Glutamatergic neuron (in vitro differentiated cells): ENCODE data around the gene IPP. TPM values are rescaled to one million over a fixed set of nuclear protein-coding genes. Genes with fewer than 3 reads are reported as not detected.

ENCODE experiments used
- DNase-seq: peaks from one replicate; pipeline ENCODE4 v3.0.0; 2022
- H3K27ac Mint-ChIP-seq: one replicate; pipeline ENCODE4 v1.8.0; 2020; ENCODE audit warnings: mild to moderate bottlenecking, mixed read lengths, inconsistent platforms; ENCODE audit not compliant: unreplicated experiment
- H3K27me3 Mint-ChIP-seq: one replicate; pipeline ENCODE4 v1.8.0; 2020; ENCODE audit warnings: mild to moderate bottlenecking, moderate library complexity, mixed read lengths, inconsistent platforms; ENCODE audit not compliant: unreplicated experiment
- H3K36me3 Mint-ChIP-seq: one replicate; pipeline ENCODE4 v1.8.0; 2020; ENCODE audit warnings: mild to moderate bottlenecking, mixed read lengths, inconsistent platforms; ENCODE audit not compliant: unreplicated experiment
- H3K4me1 Mint-ChIP-seq: one replicate; pipeline ENCODE4 v1.8.0; 2020; ENCODE audit warnings: mild to moderate bottlenecking, low read depth, mixed read lengths, inconsistent platforms; ENCODE audit not compliant: unreplicated experiment
- H3K4me3 Mint-ChIP-seq: one replicate; pipeline ENCODE4 v1.8.0; 2020; ENCODE audit warnings: mild to moderate bottlenecking, mixed read lengths, inconsistent platforms; ENCODE audit not compliant: unreplicated experiment
- H3K9me3 Mint-ChIP-seq: one replicate; pipeline ENCODE4 v1.8.0; 2020; ENCODE audit warnings: mild to moderate bottlenecking, moderate library complexity, mixed read lengths, inconsistent platforms; ENCODE audit not compliant: unreplicated experiment
- total RNA-seq: library from RNA; stranded (reverse); fragmentation: NEBNext Ultra II Directional; extraction: Animal tissue kit (Norgen Biotek cat#: 25700); gene quantifications from one replicate; pipeline ENCODE4 v1.2.1, GENCODE V29; 2021; ENCODE audit not compliant: unreplicated experiment
- TF ChIP-seq, protein P1 (sequence below): fragments of 200-600 bp; sonication (generic); IDR thresholded peaks from one replicate; pipeline ENCODE4 v1.5.0; 2021; ENCODE audit not compliant: partially characterized antibody, unreplicated experiment

IPP gene
- total RNA-seq, 1 donor from 2014 or later = 20.3 TPM

GRCh38 chr1:45654540-45655280 is 95.7 kb downstream of the IPP start:
- Mint-ChIP-seq H3K9me3 (peaks cover 2% of the 10 kb centered on the region), H3K27me3 (no peaks in the 10 kb centered on the region), H3K27ac (no peak overlapping the region), H3K4me3 (no peak overlapping the region), H3K4me1 (no peaks in the 10 kb centered on the region), H3K36me3 (no peaks in the 10 kb centered on the region)
- TF ChIP-seq, protein P1, sequence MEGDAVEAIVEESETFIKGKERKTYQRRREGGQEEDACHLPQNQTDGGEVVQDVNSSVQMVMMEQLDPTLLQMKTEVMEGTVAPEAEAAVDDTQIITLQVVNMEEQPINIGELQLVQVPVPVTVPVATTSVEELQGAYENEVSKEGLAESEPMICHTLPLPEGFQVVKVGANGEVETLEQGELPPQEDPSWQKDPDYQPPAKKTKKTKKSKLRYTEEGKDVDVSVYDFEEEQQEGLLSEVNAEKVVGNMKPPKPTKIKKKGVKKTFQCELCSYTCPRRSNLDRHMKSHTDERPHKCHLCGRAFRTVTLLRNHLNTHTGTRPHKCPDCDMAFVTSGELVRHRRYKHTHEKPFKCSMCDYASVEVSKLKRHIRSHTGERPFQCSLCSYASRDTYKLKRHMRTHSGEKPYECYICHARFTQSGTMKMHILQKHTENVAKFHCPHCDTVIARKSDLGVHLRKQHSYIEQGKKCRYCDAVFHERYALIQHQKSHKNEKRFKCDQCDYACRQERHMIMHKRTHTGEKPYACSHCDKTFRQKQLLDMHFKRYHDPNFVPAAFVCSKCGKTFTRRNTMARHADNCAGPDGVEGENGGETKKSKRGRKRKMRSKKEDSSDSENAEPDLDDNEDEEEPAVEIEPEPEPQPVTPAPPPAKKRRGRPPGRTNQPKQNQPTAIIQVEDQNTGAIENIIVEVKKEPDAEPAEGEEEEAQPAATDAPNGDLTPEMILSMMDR = no peak
- no peak for DNase-seq

Other genes with a start within 250 kb of the IPP start
- gene PRDX1, start 228.8 kb downstream of the IPP start, total RNA-seq = 1,754 TPM
- gene AKR1A1, start 199.8 kb downstream of the IPP start, total RNA-seq = 182 TPM
- gene NASP, start 166.6 kb downstream of the IPP start, total RNA-seq = 139 TPM
- 3.8 TPM for gene CCDC17, start 126.6 kb downstream of the IPP start, total RNA-seq
- gene GPBP1L1, start 64.1 kb downstream of the IPP start, total RNA-seq = 103 TPM
- gene TMEM69, start 62.5 kb downstream of the IPP start, total RNA-seq = 20.6 TPM
- gene MAST2, start 53.0 kb upstream of the IPP start, total RNA-seq = 95.1 TPM